Activated T-helper 2 cell treated with anti-CD3 and anti-CD28 coated beads, Interferon-gamma antibody, Interleukin-2, Interleukin-4, amounts not matched to agents 10 μg/mL and 5 μg/mL and 100 μg/mL, durations not matched to agents 14 hours and 24 hours and 36 hours (primary cell): ENCODE measurements around the gene AP1G2. TPM values are rescaled to one million over a fixed set of nuclear protein-coding genes. Genes with fewer than 3 reads are reported as not detected.
A peak's percentile ranks its signal among the peaks of the same experiment; 100 is the strongest.

Source experiments
- DNase-seq: peaks from one replicate; pipeline ENCODE4 v3.0.0; 2021; ENCODE audit warnings: low spot score
- H3K27ac Mint-ChIP-seq: one replicate; pipeline ENCODE4 v1.8.0; 2021; ENCODE audit warnings: mixed read lengths
- H3K27me3 Mint-ChIP-seq: one replicate; pipeline ENCODE4 v1.8.0; 2021; ENCODE audit warnings: low read depth, mixed read lengths
- H3K36me3 Mint-ChIP-seq: one replicate; pipeline ENCODE4 v1.8.0; 2021; ENCODE audit warnings: low read depth, mixed read lengths
- H3K4me1 Mint-ChIP-seq: one replicate; pipeline ENCODE4 v1.8.0; 2021; ENCODE audit warnings: low read depth, mixed read lengths
- H3K4me3 Mint-ChIP-seq: one replicate; pipeline ENCODE4 v1.8.0; 2021; ENCODE audit warnings: low read depth, mild to moderate bottlenecking, moderate library complexity, mixed read lengths
- H3K9me3 Mint-ChIP-seq: one replicate; pipeline ENCODE4 v1.8.0; 2021; ENCODE audit warnings: mixed read lengths
- intact Hi-C: fragments of 100-400 bp; cut with micrococcal nuclease; formaldehyde crosslinking; loops from one replicate; pipeline ENCODE4 v1.15.1; 2023
- total RNA-seq: library from RNA; stranded (reverse); gene quantifications from 2 replicates; pipeline ENCODE4 v1.2.3, GENCODE V29; 2022

Gene AP1G2
- total RNA-seq, 1 donor from 2014 or later = 164 TPM

DNA sequence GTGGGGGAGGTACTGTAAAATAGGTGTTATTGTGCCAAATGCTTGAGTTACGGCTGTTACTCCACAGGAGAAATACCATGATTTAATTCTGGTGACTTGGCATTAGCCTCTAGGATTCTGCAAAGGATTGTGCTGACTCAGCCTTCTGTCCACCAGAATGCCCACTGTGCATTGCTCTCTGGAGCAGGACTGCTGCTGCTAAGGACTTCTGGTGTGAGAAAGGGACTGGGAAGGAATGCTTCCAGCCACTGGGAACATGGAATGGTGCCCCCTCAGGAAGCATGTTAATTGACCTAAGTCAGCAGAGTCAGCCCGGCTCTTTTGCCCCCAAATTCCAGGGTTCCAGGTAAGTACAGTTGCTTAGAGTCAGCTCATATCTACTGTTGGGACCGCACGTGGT, 48.9 kb downstream of the AP1G2 start:
- no peak overlapping the region for H3K4me3 Mint-ChIP-seq
- no peak overlapping the region for H3K27ac Mint-ChIP-seq
- H3K4me1 Mint-ChIP-seq = no peaks in the 10 kb centered on the region
- no peaks in the 10 kb centered on the region for H3K36me3 Mint-ChIP-seq
- intact Hi-C loops = no loop called here
- H3K27me3 Mint-ChIP-seq = no peaks in the 10 kb centered on the region
- no peaks in the 10 kb centered on the region for H3K9me3 Mint-ChIP-seq
- DNase-seq = no peak

- no peak overlapping the region for H3K4me3 Mint-ChIP-seq
- H3K27me3 Mint-ChIP-seq = no peaks in the 10 kb centered on the region
Observed at GRCh38 chr14:23517650-23518326, 49.8 kb downstream of the AP1G2 start.

GRCh38 chr14:23514644-23514957, 53.0 kb downstream of the AP1G2 start:
- H3K36me3 Mint-ChIP-seq = no peaks in the 10 kb centered on the region
- no peaks in the 10 kb centered on the region for H3K9me3 Mint-ChIP-seq
- no peaks in the 10 kb centered on the region for H3K27me3 Mint-ChIP-seq
- intact Hi-C loops = no loop called here
- no peak overlapping the region for H3K4me3 Mint-ChIP-seq
- H3K27ac Mint-ChIP-seq = no peak overlapping the region
- DNase-seq = no peak
- H3K4me1 Mint-ChIP-seq = peaks cover 2% of the 10 kb centered on the region

More at GRCh38 chr14:23517650-23518326, 49.8 kb downstream of the AP1G2 start:
- H3K4me1 Mint-ChIP-seq = no peaks in the 10 kb centered on the region
- H3K27ac Mint-ChIP-seq = no peak overlapping the region
- H3K9me3 Mint-ChIP-seq = no peaks in the 10 kb centered on the region
- no peaks in the 10 kb centered on the region for H3K36me3 Mint-ChIP-seq
- intact Hi-C loops = no loop called here
- no peak for DNase-seq

DNA sequence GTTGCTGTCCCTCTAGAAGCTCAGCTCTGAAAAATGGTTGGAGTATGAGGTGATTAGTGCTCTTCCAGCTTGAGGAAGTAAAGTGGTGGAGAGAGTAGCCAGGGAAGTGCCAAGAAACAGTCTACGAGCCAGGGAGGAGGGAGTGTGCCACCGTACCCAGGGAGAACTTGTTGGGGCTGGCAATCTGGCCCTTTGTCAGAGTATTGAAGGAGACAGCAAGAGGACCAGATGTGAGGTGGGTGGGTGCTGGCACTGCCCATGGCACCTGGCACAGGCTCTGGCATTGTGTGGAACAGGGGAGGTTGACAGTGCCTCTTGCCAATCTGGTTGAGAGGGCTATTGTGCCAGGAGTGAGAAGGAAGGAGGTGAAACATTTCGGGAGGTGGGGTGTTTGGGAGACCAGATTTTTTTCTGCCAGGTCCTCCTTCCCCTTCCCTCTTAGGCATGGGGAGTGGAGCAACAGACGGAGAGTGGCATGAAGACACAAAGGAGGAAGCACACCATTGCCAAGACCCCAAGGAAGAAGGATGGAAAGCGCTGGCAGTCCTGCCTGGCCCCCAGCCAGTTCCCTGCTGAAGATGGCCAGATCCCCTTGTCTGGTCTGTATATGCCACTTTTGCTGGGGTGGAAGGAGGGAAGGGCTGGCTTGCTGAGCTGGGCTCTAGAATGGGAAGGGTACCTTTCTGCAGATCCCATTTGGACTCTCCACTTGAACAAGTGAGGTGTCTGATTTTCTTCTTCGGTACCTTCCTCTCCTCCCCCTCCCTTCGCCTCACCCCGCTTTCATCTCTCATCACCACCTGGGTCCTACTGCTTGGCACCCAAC, 53.6 kb downstream of the AP1G2 start:
- Mint-ChIP-seq H3K27ac (no peak overlapping the region), H3K4me1 (peaks cover 2% of the 10 kb centered on the region), H3K4me3 (no peak overlapping the region), H3K9me3 (no peaks in the 10 kb centered on the region), H3K36me3 (no peaks in the 10 kb centered on the region), H3K27me3 (no peaks in the 10 kb centered on the region)
- intact Hi-C loops = no loop called here
- DNase-seq = no peak

DNA sequence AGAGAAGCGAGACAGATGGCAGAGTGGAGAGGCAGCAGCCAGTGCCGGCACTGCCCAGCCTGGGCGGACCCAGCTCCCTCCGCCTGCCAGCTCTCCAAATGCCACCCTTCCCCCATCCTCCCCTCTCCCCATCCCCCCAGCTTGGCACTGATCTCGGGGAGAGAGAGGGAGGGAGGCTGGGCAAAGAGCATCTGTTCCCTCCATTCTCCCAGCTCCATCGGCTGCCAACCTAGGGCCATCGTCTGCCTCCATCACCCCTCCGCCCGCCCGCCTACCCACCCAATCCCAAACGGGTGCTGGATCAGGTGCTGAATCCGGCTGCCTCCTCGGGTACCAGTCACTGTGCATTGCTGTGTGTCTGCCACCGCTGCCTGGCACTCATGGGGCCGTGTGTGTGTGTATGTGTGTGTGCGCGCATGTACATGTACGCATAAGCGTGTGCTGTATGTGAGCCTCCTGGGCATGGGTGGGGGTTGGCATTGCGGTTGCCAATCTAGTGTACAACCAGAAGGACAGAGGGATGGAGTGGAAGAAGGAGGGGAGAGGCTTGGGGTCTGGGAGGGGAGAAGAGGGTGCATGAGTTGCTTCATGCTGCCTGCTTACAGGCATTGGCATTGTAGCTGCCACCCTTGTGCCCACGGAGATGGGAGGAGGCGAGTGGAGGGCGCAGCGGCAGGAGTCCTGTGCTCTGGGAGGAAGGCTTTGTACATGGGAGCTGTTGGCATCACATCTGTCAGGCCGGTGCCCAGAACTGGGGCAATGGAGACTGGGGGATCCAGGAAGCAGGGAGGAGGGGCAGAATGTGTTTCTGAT, 54.4 kb downstream of the AP1G2 start:
- H3K9me3 Mint-ChIP-seq = no peaks in the 10 kb centered on the region
- DNase-seq = no peak
- H3K4me3 Mint-ChIP-seq = no peak overlapping the region
- H3K27ac Mint-ChIP-seq = no peak overlapping the region
- intact Hi-C loops = no loop called here
- no peaks in the 10 kb centered on the region for H3K36me3 Mint-ChIP-seq
- H3K27me3 Mint-ChIP-seq = no peaks in the 10 kb centered on the region
- H3K4me1 Mint-ChIP-seq = peaks cover 2% of the 10 kb centered on the region

DNA sequence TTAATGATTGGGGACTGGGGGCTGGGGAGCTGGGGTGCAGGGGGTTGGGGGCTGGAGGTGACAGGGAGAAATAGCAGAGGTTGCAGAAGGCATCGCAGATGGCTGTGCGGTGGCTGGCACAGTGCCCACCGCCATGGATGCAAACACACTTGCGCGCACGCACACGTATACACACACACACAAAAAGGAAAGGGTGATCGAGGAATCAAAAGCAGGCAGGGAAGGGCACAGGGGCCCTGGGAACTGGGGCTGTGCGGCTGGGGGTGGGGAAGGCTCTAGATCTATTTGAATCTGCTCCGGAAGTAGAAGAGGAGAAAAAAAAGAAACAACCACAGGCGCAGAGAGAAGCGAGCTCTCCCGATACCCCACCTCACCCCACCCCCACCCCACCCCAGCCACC, 55.4 kb downstream of the AP1G2 start:
- Mint-ChIP-seq H3K27me3 (no peaks in the 10 kb centered on the region), H3K4me3 (peak overlapping the region; percentile 27), H3K9me3 (no peaks in the 10 kb centered on the region), H3K36me3 (no peaks in the 10 kb centered on the region), H3K4me1 (peaks cover 2% of the 10 kb centered on the region), H3K27ac (no peak overlapping the region)
- no peak for DNase-seq
- intact Hi-C loops = no loop called here

Other genes starting within 250 kb of the AP1G2 start
- 241 and 259 TPM in 2 replicates for gene PABPN1, start 246.3 kb downstream of the AP1G2 start, total RNA-seq
- gene SLC22A17, start 214.9 kb downstream of the AP1G2 start, total RNA-seq = 2.9 and 3.2 TPM in 2 replicates
- not detected in 2 replicates for gene EFS, start 202.6 kb downstream of the AP1G2 start, total RNA-seq
- not detected in 2 replicates for gene IL25, start 195.0 kb downstream of the AP1G2 start, total RNA-seq
- gene CMTM5, start 190.7 kb downstream of the AP1G2 start, total RNA-seq = not detected in 2 replicates
- gene MYH6, start 159.5 kb downstream of the AP1G2 start, total RNA-seq = 0.11 and 0.14 TPM in 2 replicates
- gene MYH7, start 132.1 kb downstream of the AP1G2 start, total RNA-seq = 0.02 TPM in 1 of 2 replicates, not detected in the other
- 65.6 and 65.7 TPM in 2 replicates for gene NGDN, start 98.1 kb downstream of the AP1G2 start, total RNA-seq
- 2.0 and 2.5 TPM in 2 replicates for gene ZFHX2, start 16.0 kb downstream of the AP1G2 start, total RNA-seq
- gene THTPA, start 11.5 kb downstream of the AP1G2 start, total RNA-seq = 12.8 and 13.7 TPM in 2 replicates
- gene JPH4, start 11.0 kb upstream of the AP1G2 start, total RNA-seq = 0.09 TPM in 2 replicates
- gene DHRS2, start 68.6 kb upstream of the AP1G2 start, total RNA-seq = 2.2 and 2.3 TPM in 2 replicates